ENCODE results near the gene CRK.

DNA sequence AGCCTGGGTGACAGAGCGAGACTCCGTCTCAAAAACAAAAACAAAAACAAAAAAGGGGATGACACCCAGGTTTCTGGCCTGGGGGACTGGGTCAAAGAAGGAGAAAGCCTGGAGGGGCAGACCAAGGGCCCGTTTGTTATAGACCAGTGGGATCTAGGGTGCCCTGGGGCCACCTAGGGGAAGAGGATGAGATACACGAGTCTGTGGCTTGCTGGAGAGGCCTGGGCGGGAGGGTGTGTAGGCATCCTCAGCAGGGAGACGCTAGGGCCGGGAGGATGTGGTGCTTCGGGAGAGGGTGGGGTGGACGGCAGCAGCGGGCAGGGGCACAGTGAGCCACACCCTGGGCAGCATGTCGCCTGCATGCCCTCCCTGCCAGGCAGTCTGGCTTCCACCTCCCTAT is 17.1 kb upstream of the CRK start:
- TF ChIP-seq POLR2A (IDR thresholded peaks at IDR 0.05; ENCODE audit: low read length) = no peak
- TF ChIP-seq GATA1 (IDR thresholded peaks at IDR 0.05; ENCODE audit: low read depth, low read length) = no peak

All from erythroblast (primary cell).